SH-SY5Y (cell line): ENCODE measurements around the gene NHS.

Source experiments
- GATA2 ChIP-seq: IDR thresholded peaks from 2 replicates; pipeline ENCODE4 v1.6.1; 2011; ENCODE audit warnings: mild to moderate bottlenecking, low read depth, low read length
- GATA3 ChIP-seq: IDR thresholded peaks from 2 replicates; pipeline ENCODE4 v1.6.1; 2011; ENCODE audit warnings: low read depth, mild to moderate bottlenecking, low read length, moderate library complexity

DNA sequence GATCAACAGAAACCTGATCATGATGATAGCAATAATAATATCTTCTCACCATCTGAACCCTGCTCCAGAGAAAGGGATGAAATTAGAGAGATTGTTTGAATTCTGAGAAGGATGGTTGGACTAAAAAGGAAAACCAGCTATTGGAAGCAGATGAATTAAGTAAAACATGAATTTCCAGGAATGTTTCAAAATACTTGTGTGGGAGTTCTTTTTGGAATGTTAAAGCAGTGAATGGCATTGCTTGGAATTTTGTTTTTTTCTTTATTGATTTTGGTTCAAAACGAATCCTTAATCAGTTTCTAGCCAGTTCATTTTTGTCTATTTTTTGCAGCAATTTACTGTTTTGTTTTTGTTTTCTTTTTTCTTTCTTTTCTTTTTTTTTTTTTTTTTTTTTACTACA lies 150.3 kb downstream of the NHS start:
- no peak for TF ChIP-seq GATA2
- no peak for TF ChIP-seq GATA3
